NCI-H1092 (cell line): ENCODE data around the gene SEC14L3.

Experiments
- DNase-seq: peaks from one replicate; lab custom pipeline; 2025; lab: John Stamatoyannopoulos, UW

SEC14L3 gene

GRCh38 chr22:30422481-30423300 lies 49.1 kb downstream of the SEC14L3 start:
- no peak for DNase-seq

- no peak for DNase-seq
Measured at GRCh38 chr22:30421695-30422480, 49.9 kb downstream of the SEC14L3 start.

- no peak for DNase-seq
Measured at GRCh38 chr22:30420347-30421125, 51.3 kb downstream of the SEC14L3 start.

- DNase-seq: no peak
Measured at GRCh38 chr22:30416837-30417236, 55.0 kb downstream of the SEC14L3 start.

GRCh38 chr22:30416403-30416802 lies 55.4 kb downstream of the SEC14L3 start:
- DNase-seq: no peak

GRCh38 chr22:30414525-30415047 lies 57.2 kb downstream of the SEC14L3 start:
- DNase-seq: no peak

GRCh38 chr22:30413745-30414524 lies 57.9 kb downstream of the SEC14L3 start:
- DNase-seq: no peak

GRCh38 chr22:30413001-30413400 lies 58.8 kb downstream of the SEC14L3 start:
- DNase-seq: no peak

GRCh38 chr22:30411780-30412179 lies 60.0 kb downstream of the SEC14L3 start:
- DNase-seq: no peak
